ENCODE data around the gene CRYGS. TPM values are rescaled to one million over a fixed set of nuclear protein-coding genes. Genes with fewer than 3 reads are reported as not detected.

CRYGS gene
- total and polyA plus RNA-seq, 2 donors (not counting 1 experiment from before 2014, with no cell fraction given), result 3.6 to 10.9 TPM

DNA sequence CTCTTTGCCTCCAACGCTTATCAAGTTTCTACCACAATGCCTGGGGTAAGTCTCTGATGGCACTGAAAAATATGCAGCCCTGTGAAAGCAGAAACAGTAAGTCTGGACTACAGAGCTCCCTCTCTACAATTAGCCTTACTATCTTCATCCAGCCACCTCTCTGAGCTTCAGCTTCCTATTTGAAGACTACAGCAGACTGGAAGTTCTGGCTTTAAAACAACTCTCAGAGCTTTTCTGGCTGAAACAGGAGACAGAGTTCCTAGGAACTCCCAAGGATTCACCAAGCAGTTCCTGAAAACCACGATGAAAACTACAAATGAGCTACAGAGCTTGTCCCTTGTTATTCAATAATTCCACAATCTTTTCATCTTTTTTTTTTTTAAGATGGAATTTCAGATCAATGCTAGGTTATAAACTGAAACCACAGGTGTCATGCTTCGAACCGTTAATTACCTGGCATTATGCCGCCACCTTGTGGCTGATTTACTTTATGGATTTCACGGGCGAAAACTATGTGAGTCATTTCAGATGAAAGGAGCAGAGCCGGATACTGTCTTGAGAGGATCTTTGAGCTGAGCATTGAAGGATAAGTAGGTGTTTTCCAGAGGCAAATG is 3.9 kb downstream of the CRYGS start:
- no peak overlapping the region for H3K27ac ChIP-seq (ENCODE audit: low read length in 2 of 2)
- H3K4me3 ChIP-seq (ENCODE audit: control extremely low read depth in 1 of 5, extremely low read depth in 1 of 5, insufficient read depth in 1 of 5, low read depth in 2 of 5, low read length in 4 of 5), result peak overlapping the region in 1 of 5 experiments; percentile 23
- 12% methylated on average over 8 of the region's 8 CpGs for WGBS (ENCODE audit: insufficient coverage)
- H2AFZ ChIP-seq (ENCODE audit: insufficient read depth, low read depth, low read length, poor library complexity, severe bottlenecking), result no peak overlapping the region
- peaks cover 0 to 11% (median 5%) of the 10 kb centered on the region in 4 experiments for H3K27me3 ChIP-seq (replicated peaks in 1 of 4; ENCODE audit: control extremely low read depth in 1 of 4, control insufficient read depth in 3 of 4, insufficient read depth in 4 of 4, low read length in 3 of 4)
- H3K4me1 ChIP-seq (ENCODE audit: control insufficient read depth in 2 of 2, insufficient read depth in 2 of 2, low read length in 2 of 2), result peaks cover 8 to 19% of the 10 kb centered on the region in 2 donors
- H3K4me2 ChIP-seq (replicated peaks; ENCODE audit: low read depth, low read length, poor library complexity, severe bottlenecking), result peak overlapping the region; percentile 43
- H4K20me1 ChIP-seq (ENCODE audit: control insufficient read depth, insufficient read depth, low read length, poor library complexity, severe bottlenecking), result no peaks in the 10 kb centered on the region
- H3K79me2 ChIP-seq (ENCODE audit: control insufficient read depth, insufficient read depth, low read length), result no peaks in the 10 kb centered on the region
- H3K27ac Mint-ChIP-seq, result no peak overlapping the region
- ChIA-PET CTCF (interaction anchor here (0.5 to 13.9 kb wide), 96 partner anchors 8 to 1191 kb away, joined by 3 to 559 read pairs (median 4); partner anchors contain the start of genes DGKG, DNAJB11 and TBCCD1), POLR2A (interaction anchor here (0.5 to 1.3 kb wide), 5 partner anchors 15 to 952 kb away, joined by 3 to 8 read pairs (median 3); no protein-coding TSS in a partner anchor)
- peak; percentile 89 for DNase-seq
- no peak overlapping the region for H3K4me3 Mint-ChIP-seq
- no peak overlapping the region for H3K9ac ChIP-seq (ENCODE audit: low read length)
- H3K27me3 Mint-ChIP-seq, result no peaks in the 10 kb centered on the region
- H3K9me3 ChIP-seq (ENCODE audit: control extremely low read depth in 1 of 3, control insufficient read depth in 2 of 3, insufficient read depth in 1 of 3, low read length in 2 of 3), result no peaks in the 10 kb centered on the region
- peaks cover 25% of the 10 kb centered on the region for H3K4me1 Mint-ChIP-seq
- peak; percentile 84 for ATAC-seq (ENCODE audit: low read depth)
- H3K36me3 ChIP-seq (replicated peaks in 1 of 2; ENCODE audit: control extremely low read depth in 1 of 2, control insufficient read depth in 1 of 2, extremely low read depth in 1 of 2, insufficient read depth in 2 of 2, low read length in 1 of 2), result peaks cover 0 to 6% of the 10 kb centered on the region in 2 experiments
- H3K9me3 Mint-ChIP-seq (ENCODE audit: insufficient read depth), result no peaks in the 10 kb centered on the region
- intact Hi-C loops (cut with micrococcal nuclease), result loop anchor here (1.0 to 10.0 kb wide), 7 partner anchors 178 to 876 kb away; partner anchors contain the start of gene DGKG
- TF ChIP-seq, protein P1, sequence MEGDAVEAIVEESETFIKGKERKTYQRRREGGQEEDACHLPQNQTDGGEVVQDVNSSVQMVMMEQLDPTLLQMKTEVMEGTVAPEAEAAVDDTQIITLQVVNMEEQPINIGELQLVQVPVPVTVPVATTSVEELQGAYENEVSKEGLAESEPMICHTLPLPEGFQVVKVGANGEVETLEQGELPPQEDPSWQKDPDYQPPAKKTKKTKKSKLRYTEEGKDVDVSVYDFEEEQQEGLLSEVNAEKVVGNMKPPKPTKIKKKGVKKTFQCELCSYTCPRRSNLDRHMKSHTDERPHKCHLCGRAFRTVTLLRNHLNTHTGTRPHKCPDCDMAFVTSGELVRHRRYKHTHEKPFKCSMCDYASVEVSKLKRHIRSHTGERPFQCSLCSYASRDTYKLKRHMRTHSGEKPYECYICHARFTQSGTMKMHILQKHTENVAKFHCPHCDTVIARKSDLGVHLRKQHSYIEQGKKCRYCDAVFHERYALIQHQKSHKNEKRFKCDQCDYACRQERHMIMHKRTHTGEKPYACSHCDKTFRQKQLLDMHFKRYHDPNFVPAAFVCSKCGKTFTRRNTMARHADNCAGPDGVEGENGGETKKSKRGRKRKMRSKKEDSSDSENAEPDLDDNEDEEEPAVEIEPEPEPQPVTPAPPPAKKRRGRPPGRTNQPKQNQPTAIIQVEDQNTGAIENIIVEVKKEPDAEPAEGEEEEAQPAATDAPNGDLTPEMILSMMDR (IDR thresholded peaks at IDR 0.05), result peak; percentile 82
- TF ChIP-seq EZH2 (IDR thresholded peaks at IDR 0.05; ENCODE audit: borderline replicate concordance, insufficient read depth, low read depth, low read length, poor library complexity, severe bottlenecking), result no peak

DNA sequence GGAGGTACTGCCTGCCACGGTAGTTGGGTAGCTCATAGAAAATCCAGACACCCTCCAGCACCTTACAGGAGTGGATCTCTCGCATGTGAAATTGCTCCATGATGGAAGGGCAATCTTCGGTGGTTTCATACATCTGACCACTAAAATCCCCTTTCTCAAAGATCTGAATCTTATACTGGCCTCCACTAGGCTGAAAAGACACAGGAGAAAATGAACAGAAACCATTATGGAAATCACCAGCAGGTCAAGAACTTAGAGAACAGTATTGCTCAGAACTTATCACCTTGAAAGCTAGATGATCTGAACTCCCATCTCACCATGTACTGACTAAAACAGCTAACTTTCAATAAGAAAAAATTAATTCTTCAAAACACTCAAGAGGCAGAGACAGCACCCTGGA is 5.4 kb downstream of the CRYGS start:
- no peaks in the 10 kb centered on the region for H3K79me2 ChIP-seq (ENCODE audit: control insufficient read depth, insufficient read depth, low read length)
- WGBS (ENCODE audit: insufficient coverage), result 89% methylated on average over 3 of the region's 3 CpGs
- ChIA-PET POLR2A (interaction anchor here (0.6 to 1.9 kb wide), 3 partner anchors 280 to 431 kb away, joined by 3 to 7 read pairs (median 5); no protein-coding TSS in a partner anchor), CTCF (interaction anchor here (0.8 to 13.9 kb wide), 25 partner anchors 9 to 595 kb away, joined by 3 to 559 read pairs (median 13); partner anchors contain the start of gene DNAJB11)
- no peak overlapping the region for H3K9ac ChIP-seq (ENCODE audit: low read length)
- H3K4me2 ChIP-seq (replicated peaks; ENCODE audit: low read depth, low read length, poor library complexity, severe bottlenecking), result no peak overlapping the region
- peaks cover 0 to 6% of the 10 kb centered on the region in 2 experiments for H3K36me3 ChIP-seq (replicated peaks in 1 of 2; ENCODE audit: control extremely low read depth in 1 of 2, control insufficient read depth in 1 of 2, extremely low read depth in 1 of 2, insufficient read depth in 2 of 2, low read length in 1 of 2)
- TF ChIP-seq, protein P1 (IDR thresholded peaks at IDR 0.05), result no peak
- no peak for TF ChIP-seq EZH2 (IDR thresholded peaks at IDR 0.05; ENCODE audit: borderline replicate concordance, insufficient read depth, low read depth, low read length, poor library complexity, severe bottlenecking)
- DNase-seq (no peak), ATAC-seq (ENCODE audit: low read depth) (no peak)
- Mint-ChIP-seq H3K4me3 (no peak overlapping the region), H3K27ac (no peak overlapping the region), H3K4me1 (peaks cover 40% of the 10 kb centered on the region), H3K9me3 (ENCODE audit: insufficient read depth) (no peaks in the 10 kb centered on the region), H3K27me3 (no peaks in the 10 kb centered on the region)
- no peaks in the 10 kb centered on the region for H4K20me1 ChIP-seq (ENCODE audit: control insufficient read depth, insufficient read depth, low read length, poor library complexity, severe bottlenecking)
- intact Hi-C loops (cut with micrococcal nuclease), result no loop called here
- no peak overlapping the region for H3K4me3 ChIP-seq (ENCODE audit: control extremely low read depth in 1 of 5, extremely low read depth in 1 of 5, insufficient read depth in 1 of 5, low read depth in 2 of 5, low read length in 4 of 5)
- H3K27me3 ChIP-seq (replicated peaks in 1 of 4; ENCODE audit: control extremely low read depth in 1 of 4, control insufficient read depth in 3 of 4, insufficient read depth in 4 of 4, low read length in 3 of 4), result peaks cover 0 to 11% (median 5%) of the 10 kb centered on the region in 4 experiments
- H3K9me3 ChIP-seq (ENCODE audit: control extremely low read depth in 1 of 3, control insufficient read depth in 2 of 3, insufficient read depth in 1 of 3, low read length in 2 of 3), result no peaks in the 10 kb centered on the region
- no peak overlapping the region for H3K27ac ChIP-seq (ENCODE audit: low read length in 2 of 2)
- no peak overlapping the region for H2AFZ ChIP-seq (ENCODE audit: insufficient read depth, low read depth, low read length, poor library complexity, severe bottlenecking)
- peaks cover 22 to 32% of the 10 kb centered on the region in 2 donors for H3K4me1 ChIP-seq (ENCODE audit: control insufficient read depth in 2 of 2, insufficient read depth in 2 of 2, low read length in 2 of 2)
